ENCODE results near the gene PLGRKT. TPM values are rescaled to one million over a fixed set of nuclear protein-coding genes. Genes with fewer than 3 reads are reported as not detected.
"Not testable (repeated sequence)": the region's sequence is repeated elsewhere in the genome, so short reads cannot be mapped to it uniquely, and the experiment has no call there.

PLGRKT gene
- total RNA-seq, 1 donor from 2014 or later = 12.4 TPM

- DNase-seq (ENCODE audit: low spot score); ATAC-seq: not testable (repeated sequence)
These were observed 4.4 kb downstream of the PLGRKT start for GRCh38 chr9:5433328-5433727.

- DNase-seq (ENCODE audit: low spot score) = not testable (repeated sequence)
These were observed 4.8 kb downstream of the PLGRKT start for GRCh38 chr9:5432890-5433289.

GRCh38 chr9:5430912-5431311, 6.8 kb downstream of the PLGRKT start:
- DNase-seq (ENCODE audit: low spot score) (no peak), ATAC-seq (no peak)

More at GRCh38 chr9:5432890-5433289, 4.8 kb downstream of the PLGRKT start:
- not testable (repeated sequence) for ATAC-seq

GRCh38 chr9:5429873-5430564, 7.7 kb downstream of the PLGRKT start:
- DNase-seq (ENCODE audit: low spot score) (no peak), ATAC-seq (no peak)

GRCh38 chr9:5428794-5429528, 8.8 kb downstream of the PLGRKT start:
- DNase-seq (ENCODE audit: low spot score) = no peak
- no peak for ATAC-seq

DNA sequence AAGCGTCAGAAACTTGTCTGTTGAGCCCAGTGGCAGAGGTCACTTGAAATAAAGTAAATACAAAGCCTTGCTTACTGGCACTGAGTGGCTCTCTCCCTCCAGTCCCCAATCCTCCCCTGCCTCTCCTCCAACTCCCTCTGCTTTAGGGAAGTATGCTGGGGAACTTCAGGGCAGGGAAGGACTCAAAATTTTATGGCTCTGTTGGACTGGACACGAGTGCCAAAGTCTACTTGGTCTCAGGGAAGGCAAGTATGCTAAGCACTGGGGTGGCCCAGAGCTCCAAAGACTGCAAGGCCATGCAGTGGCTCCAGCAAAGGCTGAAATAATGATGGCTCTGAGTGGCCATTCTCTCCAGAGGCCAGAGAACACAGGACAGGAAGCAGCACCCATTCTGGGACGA, 9.6 kb downstream of the PLGRKT start:
- DNase-seq (ENCODE audit: low spot score) (no peak), ATAC-seq (no peak)

DNA sequence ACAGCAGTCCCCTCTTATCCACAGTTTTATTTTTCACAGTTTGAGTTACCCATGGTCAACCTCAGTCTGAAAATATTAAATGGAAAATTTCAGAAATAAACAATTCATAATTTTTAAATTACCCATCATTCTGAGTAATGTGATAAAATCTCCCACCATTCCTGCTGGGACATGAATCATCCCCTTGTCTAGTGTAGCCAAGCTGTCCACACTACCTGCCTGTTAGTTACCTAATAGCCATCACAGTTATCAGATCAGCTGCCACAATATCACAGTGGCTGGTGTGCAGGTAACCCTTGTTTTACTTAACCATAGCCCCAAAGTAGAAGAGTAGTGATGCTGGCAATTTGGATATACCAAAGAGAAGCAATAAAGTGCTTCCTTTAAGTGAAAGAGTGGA, 10.7 kb downstream of the PLGRKT start:
- no peak for ATAC-seq
- no peak for DNase-seq (ENCODE audit: low spot score)

- no peak for DNase-seq (ENCODE audit: low spot score)
- peak; percentile 72 for ATAC-seq
These were observed 12.6 kb downstream of the PLGRKT start for GRCh38 chr9:5425006-5425628.

DNA sequence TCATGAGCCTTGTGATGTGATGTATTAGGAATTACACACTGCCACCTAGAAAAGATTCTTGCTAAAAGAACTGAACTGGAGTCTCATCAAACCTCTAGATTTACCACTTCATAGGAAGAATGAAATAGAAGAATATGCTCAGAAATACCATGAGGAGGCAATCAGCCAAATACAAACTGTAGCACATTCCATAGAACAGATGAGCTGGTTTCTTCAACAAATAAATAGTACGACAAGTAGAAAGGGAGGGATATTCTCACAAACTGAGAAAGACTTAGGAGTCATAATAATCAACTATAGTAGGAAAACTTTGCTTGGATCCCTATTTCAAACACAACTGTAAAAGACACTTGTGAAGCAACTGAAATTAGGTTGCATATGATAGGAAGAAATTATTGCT, 15.4 kb downstream of the PLGRKT start:
- DNase-seq (ENCODE audit: low spot score) (no peak), ATAC-seq (no peak)

GRCh38 chr9:5421163-5421562, 16.6 kb downstream of the PLGRKT start:
- ATAC-seq = no peak
- no peak for DNase-seq (ENCODE audit: low spot score)

DNA sequence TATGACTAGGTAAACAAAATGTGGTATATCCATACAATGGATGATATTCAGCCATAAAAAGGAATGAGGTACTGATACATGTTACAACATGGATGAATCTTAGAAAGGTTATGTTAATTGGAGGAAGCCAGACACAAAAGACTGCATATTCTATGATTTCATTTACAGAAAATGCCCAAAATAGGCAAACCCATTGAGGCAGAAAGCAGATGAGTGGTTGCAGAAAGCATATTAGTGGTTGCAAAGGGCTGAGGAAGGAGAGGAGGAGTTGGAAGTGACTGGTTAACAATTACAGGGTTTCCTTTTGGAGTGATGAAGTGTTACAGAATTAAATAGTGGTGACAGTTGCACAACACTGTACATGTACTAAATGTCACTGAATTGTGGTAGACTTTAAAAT, 17.7 kb downstream of the PLGRKT start:
- no peak for ATAC-seq
- DNase-seq (ENCODE audit: low spot score) = no peak

DNA sequence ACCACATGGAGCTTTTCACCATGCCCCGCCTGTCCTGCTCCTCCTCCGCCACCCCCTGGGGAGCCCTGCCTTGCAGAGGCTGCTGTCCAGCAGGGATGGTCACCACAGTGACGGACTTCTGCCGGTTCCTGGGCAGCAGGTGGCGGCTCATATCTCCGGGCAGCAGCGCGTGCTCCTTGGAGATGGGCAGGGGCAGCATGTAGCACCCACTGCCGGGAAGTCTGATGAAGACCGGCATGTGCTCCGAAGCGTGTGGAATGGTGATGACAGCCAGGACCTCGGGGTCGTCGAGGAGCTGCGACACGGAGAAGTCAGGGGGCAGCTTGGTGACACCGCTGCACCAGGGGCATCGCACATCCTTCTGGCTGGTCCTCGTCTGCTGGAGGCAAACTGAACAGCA, 19.2 kb downstream of the PLGRKT start:
- DNase-seq (ENCODE audit: low spot score) (no peak), ATAC-seq (no peak)

- DNase-seq (ENCODE audit: low spot score) (no peak), ATAC-seq (no peak)
These were observed 20.8 kb downstream of the PLGRKT start for GRCh38 chr9:5416953-5417352.

DNA sequence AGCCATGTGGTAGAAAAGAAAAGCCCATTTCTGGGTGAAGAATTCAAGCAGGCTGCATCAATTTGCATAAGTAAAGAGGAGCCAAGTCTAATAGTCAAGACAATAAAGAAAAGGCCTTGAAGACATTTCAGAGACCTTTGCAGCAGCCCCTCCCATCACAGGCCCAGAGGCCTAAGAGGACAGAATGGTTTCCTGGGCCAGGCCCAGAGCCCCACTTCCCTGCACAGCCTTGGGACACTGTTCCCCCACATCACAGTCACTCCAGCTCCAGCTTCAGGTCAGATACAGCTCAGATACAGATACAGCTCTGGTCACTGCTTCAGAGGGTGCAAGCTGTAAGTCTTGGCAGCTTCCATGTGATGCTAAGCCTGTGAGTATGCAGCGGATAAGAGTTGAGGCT, 29.1 kb downstream of the PLGRKT start:
- no peak for ATAC-seq

DNA sequence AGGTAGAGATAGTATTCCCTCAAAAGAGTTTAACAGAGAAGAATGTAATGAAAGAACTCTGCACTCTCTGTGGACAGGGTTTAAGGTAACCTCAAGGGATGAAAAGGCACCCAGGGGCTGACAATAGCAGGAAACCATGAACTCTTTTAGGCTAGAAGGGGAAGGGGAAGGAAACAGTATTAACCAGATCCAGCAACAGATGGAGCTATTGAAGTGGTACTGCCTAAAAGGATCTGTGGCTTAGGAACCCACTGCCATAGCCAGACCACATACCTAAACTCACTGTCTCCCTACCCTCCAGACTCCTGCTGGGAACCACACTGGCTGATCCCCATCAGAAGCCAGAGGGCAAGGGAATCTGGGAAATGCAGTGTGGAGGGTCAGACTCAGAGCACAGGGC, 35.5 kb downstream of the PLGRKT start:
- DNase-seq (ENCODE audit: low spot score) (no peak), ATAC-seq (no peak)

More for the DNA sequence above, 29.1 kb downstream of the PLGRKT start:
- DNase-seq (ENCODE audit: low spot score) = no peak

- not testable (repeated sequence) for ATAC-seq; DNase-seq (ENCODE audit: low spot score)
These were observed 40.2 kb downstream of the PLGRKT start for GRCh38 chr9:5397547-5397946.

DNA sequence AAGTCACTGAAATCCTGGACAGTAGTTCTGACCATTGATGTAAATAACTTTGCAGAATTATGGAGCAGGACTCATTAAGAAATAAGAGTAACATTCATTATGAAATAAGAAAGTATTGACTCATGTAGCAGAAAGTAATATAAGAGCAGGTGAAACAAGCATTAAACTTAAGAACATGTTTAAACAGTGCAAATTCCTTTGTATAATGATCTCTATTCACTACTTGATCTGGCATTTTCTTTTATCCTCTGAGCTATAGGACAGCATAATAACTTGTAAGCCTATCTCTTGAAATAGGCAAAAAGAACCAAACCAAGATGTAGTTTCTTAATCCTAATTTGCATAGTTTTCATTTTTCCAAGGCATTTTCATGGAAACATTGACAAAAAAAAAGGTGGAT, 42.3 kb downstream of the PLGRKT start:
- no peak for ATAC-seq
- DNase-seq (ENCODE audit: low spot score) = no peak

DNA sequence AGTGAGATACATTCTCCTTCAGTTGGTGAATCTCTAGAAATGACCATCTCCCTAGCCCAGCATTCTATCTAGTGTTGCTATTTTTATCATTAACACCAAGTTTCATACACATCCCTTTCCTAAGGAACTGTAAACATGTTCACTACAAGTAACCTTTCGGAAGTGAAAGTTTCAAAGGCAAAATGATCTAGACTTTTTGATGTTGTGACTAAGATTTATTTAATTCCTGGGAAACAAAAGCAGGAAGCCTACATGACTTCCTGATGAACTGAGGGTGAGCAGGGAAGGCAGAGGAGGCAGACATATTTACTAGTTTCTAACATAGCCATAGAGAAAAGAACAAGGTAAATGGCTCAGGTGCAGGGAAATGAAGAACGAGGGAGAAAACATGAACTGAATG, 43.7 kb downstream of the PLGRKT start:
- DNase-seq (ENCODE audit: low spot score); ATAC-seq: not testable (repeated sequence)

- no peak for ATAC-seq
- DNase-seq (ENCODE audit: low spot score) = no peak
These were observed 44.2 kb downstream of the PLGRKT start for GRCh38 chr9:5393497-5393896.

DNA sequence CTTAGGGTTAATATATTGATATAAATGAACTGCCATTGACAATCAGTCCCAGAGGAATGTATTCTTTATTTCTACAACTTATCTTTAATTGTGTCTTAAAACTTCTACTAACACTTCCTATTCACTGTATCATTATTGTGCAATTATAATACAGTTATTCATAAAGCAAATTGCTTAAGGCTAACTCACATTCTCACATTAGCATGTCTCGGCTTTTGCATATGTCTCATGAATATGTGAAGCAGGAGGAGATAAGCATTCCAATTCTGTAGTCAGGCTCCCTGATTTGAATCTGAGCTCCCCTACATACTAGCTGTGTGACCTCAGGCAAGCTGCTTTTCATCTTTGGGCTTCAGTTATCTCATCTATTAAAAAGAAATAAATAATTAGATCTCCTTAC, 45.4 kb downstream of the PLGRKT start:
- no peak for DNase-seq (ENCODE audit: low spot score)

GRCh38 chr9:5389109-5389732, 48.5 kb downstream of the PLGRKT start:
- ATAC-seq (no peak), DNase-seq (ENCODE audit: low spot score) (no peak)

More for the DNA sequence above, 45.4 kb downstream of the PLGRKT start:
- no peak for ATAC-seq
